C4-2B (cell line): ENCODE data around the gene TMEM272.

Source experiments
- H3K27ac ChIP-seq: fragments of 450-650 bp; 2 replicates; pipeline ENCODE4 v1.5.1; 2017
- CTCF ChIP-seq: fragments of 450-650 bp; conservative IDR thresholded peaks from 2 replicates; pipeline ENCODE4 v1.5.1; 2017; ENCODE audit warnings: mild to moderate bottlenecking
- ZFX ChIP-seq: fragments of 450-650 bp; IDR thresholded peaks from 2 replicates; pipeline ENCODE4 v1.6.1; 2017

The TMEM272 gene

DNA sequence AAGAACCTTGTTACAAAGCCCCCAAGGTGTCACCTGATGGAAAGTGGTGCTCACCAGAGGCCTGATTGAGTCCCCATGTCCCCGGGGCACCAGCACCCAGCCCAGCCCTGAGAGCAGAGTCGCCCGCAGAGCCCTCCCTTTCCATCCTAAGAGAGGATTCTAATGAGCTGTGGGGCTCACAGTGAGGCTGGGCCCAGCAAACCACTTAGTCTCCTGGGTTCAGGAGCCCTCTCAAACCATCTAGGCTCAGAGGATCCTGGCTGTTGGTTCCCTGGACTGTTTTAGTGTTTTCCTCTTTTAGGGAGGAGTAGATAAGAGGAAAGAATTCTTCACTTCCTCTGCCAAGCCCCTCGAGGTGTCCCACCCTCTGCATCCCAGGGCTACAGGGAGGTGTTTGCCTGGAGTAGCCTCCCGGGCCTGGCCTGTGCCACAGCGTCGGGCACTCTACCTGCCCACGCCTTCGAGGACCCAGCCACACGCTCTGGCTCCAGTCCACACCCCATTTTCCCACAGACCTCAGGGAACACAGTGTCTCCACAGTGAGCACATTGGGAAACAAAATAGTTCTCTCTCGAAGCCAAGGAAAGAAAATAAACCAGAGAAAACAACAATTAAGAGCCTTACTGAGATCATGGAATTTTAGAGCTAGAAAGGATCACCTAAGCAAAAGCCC is 75.4 kb downstream of the TMEM272 start:
- H3K27ac ChIP-seq = no peak overlapping the region
- TF ChIP-seq CTCF (no peak), ZFX (no peak)

DNA sequence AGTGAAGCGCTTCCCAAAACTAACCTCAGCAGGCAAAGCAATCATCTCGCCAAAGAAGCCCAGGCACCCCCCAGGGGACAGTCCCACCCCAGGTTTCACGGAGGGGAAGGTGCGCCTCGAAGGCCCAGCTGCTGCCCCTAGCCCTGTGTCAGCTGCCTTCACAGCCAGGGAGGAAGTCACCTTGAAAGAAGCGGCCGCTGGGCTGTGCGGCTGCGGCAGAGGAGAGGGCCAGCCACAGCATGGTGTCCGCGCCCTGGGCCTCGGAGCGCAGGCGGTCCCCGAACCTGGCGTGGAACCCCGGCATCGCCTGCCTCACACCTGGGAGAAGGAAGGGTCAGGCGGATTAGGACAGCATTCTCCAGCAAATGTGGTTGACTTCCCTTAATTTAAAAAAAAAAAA is 76.0 kb downstream of the TMEM272 start:
- TF ChIP-seq ZFX = no peak
- no peak for TF ChIP-seq CTCF
- H3K27ac ChIP-seq = no peak overlapping the region

DNA sequence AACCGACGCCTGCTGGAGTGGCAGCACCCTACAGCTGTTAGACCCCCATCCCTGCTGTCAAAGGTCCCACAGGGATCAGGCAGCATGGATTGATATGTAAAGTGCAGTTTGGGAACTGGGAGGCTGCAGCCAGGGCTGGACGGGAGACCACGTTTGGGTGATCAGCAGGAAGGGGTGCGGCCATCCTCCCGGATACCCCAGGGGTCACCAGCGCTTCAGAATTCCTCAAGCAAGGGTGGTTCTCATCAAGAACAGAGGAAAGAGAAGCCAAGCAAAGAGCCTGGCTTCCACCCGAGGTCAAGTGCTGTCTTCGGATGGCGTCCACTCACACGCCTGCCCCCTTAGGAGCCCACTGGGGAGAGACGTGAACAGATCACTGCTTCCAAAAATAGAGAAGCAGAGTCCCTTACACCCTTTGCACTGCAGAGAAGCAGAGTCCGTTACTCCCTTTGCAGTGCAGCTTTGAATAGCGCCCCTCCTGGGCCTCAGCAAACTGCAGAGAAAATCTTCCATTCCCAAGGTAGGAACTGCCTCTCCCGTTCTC is 76.5 kb downstream of the TMEM272 start:
- H3K27ac ChIP-seq = no peak overlapping the region
- no peak for TF ChIP-seq CTCF
- TF ChIP-seq ZFX = no peak

DNA sequence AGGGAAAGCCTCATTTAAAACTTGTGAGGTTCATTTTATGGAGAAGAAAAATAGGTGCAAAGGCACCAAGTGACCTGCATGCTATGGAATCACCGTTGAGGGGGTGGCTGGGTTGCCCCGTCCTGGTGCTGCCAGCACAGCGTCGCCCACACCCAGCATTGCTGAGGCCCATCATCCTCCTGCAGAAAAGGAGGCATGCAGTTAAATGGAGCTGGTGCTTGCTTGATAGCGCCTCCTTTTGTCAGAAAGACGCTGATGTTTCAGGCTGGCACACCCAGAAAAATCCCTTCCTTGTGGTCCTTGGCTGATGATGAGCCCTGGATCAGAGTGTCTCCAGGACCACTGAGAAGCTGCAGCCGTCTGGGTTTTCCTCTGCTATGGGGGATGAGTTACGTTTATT is 77.9 kb downstream of the TMEM272 start:
- H3K27ac ChIP-seq = no peak overlapping the region
- TF ChIP-seq ZFX (no peak), CTCF (no peak; the same call in 1 of the 2 replicates)

GRCh38 chr13:51765142-51765515 is 79.8 kb downstream of the TMEM272 start:
- no peak overlapping the region for H3K27ac ChIP-seq
- no peak for TF ChIP-seq ZFX

- H3K27ac ChIP-seq = no peak overlapping the region
Observed at GRCh38 chr13:51764184-51765141, 80.5 kb downstream of the TMEM272 start.

GRCh38 chr13:51763486-51763885 is 81.5 kb downstream of the TMEM272 start:
- no peak overlapping the region for H3K27ac ChIP-seq
- TF ChIP-seq CTCF = no peak

More at GRCh38 chr13:51764184-51765141, 80.5 kb downstream of the TMEM272 start:
- TF ChIP-seq CTCF (no peak), ZFX (no peak)
